Measurements from ENCODE around the gene CENPX. TPM values are rescaled to one million over a fixed set of nuclear protein-coding genes. Genes with fewer than 3 reads are reported as not detected.

The CENPX gene
- total and polyA plus RNA-seq, 2 of the 13 experiments (the other 11 are each of a cell fraction or from before 2014, with no cell fraction given), result 92.7 to 170 TPM

DNA sequence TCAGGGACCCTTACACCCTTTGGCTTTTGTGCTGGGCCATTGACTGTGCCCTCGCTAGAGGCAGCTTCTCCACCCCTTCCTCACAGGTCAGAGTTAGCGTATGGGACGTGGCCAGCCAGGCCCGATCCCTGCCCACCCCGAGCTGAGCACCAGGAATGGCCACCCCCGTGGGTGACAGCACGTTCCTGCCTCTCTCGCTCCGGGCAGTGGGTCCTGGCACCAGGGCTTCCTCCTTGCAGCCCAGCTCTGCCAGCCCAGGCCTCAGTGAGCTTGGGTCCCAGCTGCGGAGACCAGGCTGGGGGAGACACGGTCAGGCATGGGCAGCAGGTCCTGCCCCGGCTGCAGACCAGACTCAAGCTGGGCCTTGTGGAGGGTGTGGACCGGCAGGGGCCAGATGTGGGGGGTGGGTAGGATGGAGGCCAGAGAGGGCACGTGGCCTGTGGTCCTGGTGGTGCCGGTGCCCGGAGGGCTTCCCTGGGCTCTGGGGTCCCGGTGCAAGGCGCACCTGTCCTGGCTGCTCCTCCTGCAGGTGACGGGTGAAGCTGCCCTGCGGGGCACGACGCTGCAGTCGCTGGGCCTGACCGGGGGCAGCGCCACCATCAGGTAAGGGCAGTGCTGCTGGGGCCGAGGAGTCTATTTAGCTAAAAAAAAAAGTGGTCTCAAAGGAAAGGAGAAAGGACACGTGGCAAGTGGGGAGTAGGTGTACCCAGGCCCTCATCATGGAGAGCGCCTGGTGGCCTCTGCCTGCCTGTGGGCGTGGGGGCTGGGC is 27.0 kb downstream of the CENPX start (continued):
- TF ChIP-seq ZNF407 (CRISPR knock-in tag; IDR thresholded peaks at IDR 0.05; ENCODE audit: not compliant biosample characterization), result peak; percentile 85
- no peak; the same call in 1 of the 2 replicates for TF ChIP-seq LCORL (IDR thresholded peaks at IDR 0.05)
- peak; percentile 58 for TF ChIP-seq LCORL (CRISPR knock-in tag; IDR thresholded peaks at IDR 0.05)
- peak; percentile 60 for TF ChIP-seq ZNF605 (CRISPR knock-in tag; IDR thresholded peaks at IDR 0.05)
- peak; percentile 90 for TF ChIP-seq ZNF180 (CRISPR knock-in tag; IDR thresholded peaks at IDR 0.05; ENCODE audit: borderline replicate concordance, low read depth)
- no peak for TF ChIP-seq SCMH1 (CRISPR knock-in tag; IDR thresholded peaks at IDR 0.05; ENCODE audit: borderline replicate concordance)
- TF ChIP-seq KDM2A (CRISPR knock-in tag; IDR thresholded peaks at IDR 0.05; ENCODE audit: borderline replicate concordance, low read depth), result peak; percentile 54; the same call in 1 of the 2 replicates
- TF ChIP-seq ZNF766 (CRISPR knock-in tag; IDR thresholded peaks at IDR 0.05; ENCODE audit: borderline replicate concordance), result no peak
- TF ChIP-seq, protein P1, sequence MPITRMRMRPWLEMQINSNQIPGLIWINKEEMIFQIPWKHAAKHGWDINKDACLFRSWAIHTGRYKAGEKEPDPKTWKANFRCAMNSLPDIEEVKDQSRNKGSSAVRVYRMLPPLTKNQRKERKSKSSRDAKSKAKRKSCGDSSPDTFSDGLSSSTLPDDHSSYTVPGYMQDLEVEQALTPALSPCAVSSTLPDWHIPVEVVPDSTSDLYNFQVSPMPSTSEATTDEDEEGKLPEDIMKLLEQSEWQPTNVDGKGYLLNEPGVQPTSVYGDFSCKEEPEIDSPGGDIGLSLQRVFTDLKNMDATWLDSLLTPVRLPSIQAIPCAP (CRISPR knock-in tag; IDR thresholded peaks at IDR 0.05; ENCODE audit: low read depth), result 0 out of 2 replicates have a peak, but pooled peaks have one; percentile 16
- TF ChIP-seq ATF7-NPFF (CRISPR knock-in tag; IDR thresholded peaks at IDR 0.05; ENCODE audit: low read depth), result peak; percentile 85; the same call in 1 of the 2 replicates
- TF ChIP-seq GLI4 (CRISPR knock-in tag; IDR thresholded peaks at IDR 0.05; ENCODE audit: borderline replicate concordance), result peak; percentile 88; the same call in 1 of the 2 replicates
- no peak; the same call in 1 of the 2 replicates for TF ChIP-seq ZNF232 (CRISPR knock-in tag; IDR thresholded peaks at IDR 0.05; ENCODE audit: borderline replicate concordance)
- peak; percentile 50 for TF ChIP-seq AGO1 (IDR thresholded peaks at IDR 0.05; ENCODE audit: low read depth, low read length, poor library complexity, severe bottlenecking)
- TF ChIP-seq CAMTA2 (CRISPR knock-in tag; IDR thresholded peaks at IDR 0.05; ENCODE audit: borderline replicate concordance), result peak; percentile 81; the same call in 1 of the 2 replicates
- 0 out of 2 replicates have a peak, but pooled peaks have one; percentile 13 for TF ChIP-seq ZSCAN5A (CRISPR knock-in tag; IDR thresholded peaks at IDR 0.05; ENCODE audit: borderline replicate concordance)

All from HepG2 (cell line).